ENCODE measurements around the gene MGA.

GRCh38 chr15:41812820-41813375, 152.7 kb downstream of the MGA start:
- TF ChIP-seq RNF2 (IDR thresholded peaks at IDR 0.05; ENCODE audit: borderline replicate concordance, low read depth, low read length, missing control alignments, poor library complexity, severe bottlenecking) (no peak), EGR1 (IDR thresholded peaks at IDR 0.05; ENCODE audit: borderline replicate concordance, low read depth, low read length) (no peak), SIN3A (conservative IDR thresholded peaks at IDR 0.05 in 1 of 2, IDR thresholded peaks at IDR 0.05 in 1 of 2; ENCODE audit: low read depth in 1 of 2, low read length in 2 of 2) (no peak), ZNF274 (IDR thresholded peaks at IDR 0.05; ENCODE audit: borderline replicate concordance, extremely low read depth, low read length) (no peak), SIX5 (IDR thresholded peaks at IDR 0.05; ENCODE audit: low read depth, low read length) (no peak), TEAD4 (IDR thresholded peaks at IDR 0.05; ENCODE audit: low read depth, low read length) (no peak), EP300 (IDR thresholded peaks at IDR 0.05; ENCODE audit: borderline replicate concordance in 1 of 2, low read depth in 2 of 2, low read length in 2 of 2) (no peak), BCL11A (IDR thresholded peaks at IDR 0.05; ENCODE audit: low read depth in 2 of 2, low read length in 2 of 2) (no peak), SP2 (IDR thresholded peaks at IDR 0.05; ENCODE audit: low read length) (no peak), POLR2AphosphoS5 (IDR thresholded peaks at IDR 0.05; ENCODE audit: low read depth, low read length) (no peak)
- TF ChIP-seq, protein P1, sequence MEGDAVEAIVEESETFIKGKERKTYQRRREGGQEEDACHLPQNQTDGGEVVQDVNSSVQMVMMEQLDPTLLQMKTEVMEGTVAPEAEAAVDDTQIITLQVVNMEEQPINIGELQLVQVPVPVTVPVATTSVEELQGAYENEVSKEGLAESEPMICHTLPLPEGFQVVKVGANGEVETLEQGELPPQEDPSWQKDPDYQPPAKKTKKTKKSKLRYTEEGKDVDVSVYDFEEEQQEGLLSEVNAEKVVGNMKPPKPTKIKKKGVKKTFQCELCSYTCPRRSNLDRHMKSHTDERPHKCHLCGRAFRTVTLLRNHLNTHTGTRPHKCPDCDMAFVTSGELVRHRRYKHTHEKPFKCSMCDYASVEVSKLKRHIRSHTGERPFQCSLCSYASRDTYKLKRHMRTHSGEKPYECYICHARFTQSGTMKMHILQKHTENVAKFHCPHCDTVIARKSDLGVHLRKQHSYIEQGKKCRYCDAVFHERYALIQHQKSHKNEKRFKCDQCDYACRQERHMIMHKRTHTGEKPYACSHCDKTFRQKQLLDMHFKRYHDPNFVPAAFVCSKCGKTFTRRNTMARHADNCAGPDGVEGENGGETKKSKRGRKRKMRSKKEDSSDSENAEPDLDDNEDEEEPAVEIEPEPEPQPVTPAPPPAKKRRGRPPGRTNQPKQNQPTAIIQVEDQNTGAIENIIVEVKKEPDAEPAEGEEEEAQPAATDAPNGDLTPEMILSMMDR (IDR thresholded peaks at IDR 0.05; ENCODE audit: control extremely low read depth in 1 of 3, insufficient read depth in 1 of 3, low read depth in 1 of 3, low read length in 3 of 3), result no peak

All from H1 (cell line).